ENCODE results near the gene LDLRAD4.

- TF ChIP-seq POLR2A (IDR thresholded peaks at IDR 0.05) (no peak), EP300 (IDR thresholded peaks at IDR 0.05) (no peak)
Measured at GRCh38 chr18:13454363-13455150, 236.0 kb downstream of the LDLRAD4 start.

All from upper lobe of left lung (tissue), 4 donors.